ENCODE data around the gene RIC8A. TPM values are rescaled to one million over a fixed set of nuclear protein-coding genes. Genes with fewer than 3 reads are reported as not detected.
"Not testable (repeated sequence)": the region's sequence is repeated elsewhere in the genome, so short reads cannot be mapped to it uniquely, and the experiment has no call there.

Gene RIC8A
- polyA plus RNA-seq: 10 to 100 TPM; 57.8 to 64.3 (median 60.9) TPM
- long read RNA-seq, donor 1, transcript RIC8A-203 (10 exons, 3,703 nt): major isoform, 23 of 83 reads
- long read RNA-seq, donor 1, transcript RIC8A-212 (1 exons, 3,417 nt): minor isoform, 6 of 83 reads
- long read RNA-seq, donor 1, partial matches to known transcripts: 48 of 83 reads
- long read RNA-seq, donor 1, other reads (novel, unspliced or antisense): 0 of 83 reads
- long read RNA-seq, donor 2, partial matches to known transcripts: 0 of 3 reads
- long read RNA-seq, donor 2, other reads (novel, unspliced or antisense): 0 of 3 reads
- long read RNA-seq, donor 3, partial matches to known transcripts: 0 of 10 reads
- long read RNA-seq, donor 3, other reads (novel, unspliced or antisense): 0 of 10 reads
- long read RNA-seq, donor 4: 0 reads
- long read RNA-seq, donor 5, partial matches to known transcripts: 0 of 2 reads
- long read RNA-seq, donor 5, other reads (novel, unspliced or antisense): 0 of 2 reads
- long read RNA-seq, donor 6, transcript RIC8A-203 (10 exons, 3,703 nt): major isoform, 6 of 20 reads
- long read RNA-seq, donor 6, partial matches to known transcripts: 12 of 20 reads
- long read RNA-seq, donor 6, other reads (novel, unspliced or antisense): 0 of 20 reads
- long read RNA-seq, donor 7: 0 reads
- long read RNA-seq, donor 8: 0 reads
- long read RNA-seq, donor 9, partial matches to known transcripts: 0 of 2 reads
- long read RNA-seq, donor 9, other reads (novel, unspliced or antisense): 0 of 2 reads
- long read RNA-seq, donor 10, transcript RIC8A-203 (10 exons, 3,703 nt): major isoform, 12 of 16 reads
- long read RNA-seq, donor 10, partial matches to known transcripts: 0 of 16 reads
- long read RNA-seq, donor 10, other reads (novel, unspliced or antisense): 0 of 16 reads

DNA sequence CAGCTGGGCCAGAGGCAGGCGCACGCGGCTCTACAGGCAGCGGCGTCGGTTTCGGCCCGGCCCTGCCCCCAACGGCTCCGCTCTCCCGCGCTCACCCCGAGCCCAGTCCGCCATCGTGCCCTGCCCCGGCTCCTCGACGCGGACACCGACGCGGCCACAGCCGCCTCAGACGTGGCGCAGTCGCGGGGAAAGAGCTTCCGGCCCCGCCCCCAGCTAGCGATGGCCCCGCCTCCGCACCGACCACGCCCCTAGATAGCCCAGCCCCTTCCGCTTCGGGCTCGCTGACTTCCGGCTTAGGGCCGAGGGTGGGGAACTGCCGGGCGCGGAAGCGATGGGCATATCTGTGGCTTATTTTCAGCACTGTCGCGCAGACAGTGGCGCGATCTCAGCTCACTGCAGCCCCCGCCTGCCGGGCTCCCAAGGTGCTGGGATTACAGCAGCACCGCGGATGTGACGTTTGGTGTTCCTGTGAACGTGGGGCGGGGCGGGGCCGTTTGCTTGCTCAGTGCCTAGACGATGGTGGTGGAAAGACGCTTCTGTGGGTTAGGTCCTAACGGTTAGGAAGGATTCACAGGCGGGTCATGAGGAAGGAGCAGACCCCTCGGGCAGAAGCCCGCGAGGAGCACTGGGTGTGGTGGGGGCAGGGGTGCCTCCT, at the start of gene RIC8A, which contains the start of gene BET1L:
RIC8A (plus strand) TSS at position 501 of the 655 bp plus-strand sequence. CDS start 1,147 bp downstream, outside the sequence.
BET1L (minus strand) TSS at position 192 of the 655 bp plus-strand sequence; CDS start at position 114, 78 bp downstream.
- 0% methylated on average over 48 to 63 of the region's 63 CpGs for WGBS, 3 donors
- FAIRE-seq (no peak), DNase-seq (peak; percentile 98)
- peak within 1 kb of the TSS; percentile 92 to 97 (median 95) for H3K4me3 ChIP-seq (ENCODE audit: low read depth in 1 of 3, low read length in 3 of 3)
- H3K9me3 ChIP-seq (ENCODE audit: control insufficient read depth in 2 of 2, insufficient read depth in 1 of 2, low read depth in 1 of 2, low read length in 1 of 2): no peaks in the 10 kb centered on the region
- peaks cover 3 to 28% (median 9%) of the 10 kb centered on the region in 3 donors for H3K4me1 ChIP-seq (ENCODE audit: control insufficient read depth in 3 of 3, insufficient read depth in 2 of 3, low read depth in 1 of 3, low read length in 2 of 3)
- H3K27me3 ChIP-seq (ENCODE audit: control insufficient read depth in 3 of 3, insufficient read depth in 3 of 3, low read length in 3 of 3): no peaks in the 10 kb centered on the region
- H3K36me3 ChIP-seq (ENCODE audit: control insufficient read depth in 3 of 3, insufficient read depth in 2 of 3, low read depth in 1 of 3, low read length in 3 of 3): peaks cover 0 to 69% (median 12%) of the 10 kb centered on the region in 3 donors
- peak within 1 kb of the TSS; percentile 98 to 100 (median 98) for H3K27ac ChIP-seq (ENCODE audit: low read depth in 1 of 3, low read length in 2 of 3)

DNA sequence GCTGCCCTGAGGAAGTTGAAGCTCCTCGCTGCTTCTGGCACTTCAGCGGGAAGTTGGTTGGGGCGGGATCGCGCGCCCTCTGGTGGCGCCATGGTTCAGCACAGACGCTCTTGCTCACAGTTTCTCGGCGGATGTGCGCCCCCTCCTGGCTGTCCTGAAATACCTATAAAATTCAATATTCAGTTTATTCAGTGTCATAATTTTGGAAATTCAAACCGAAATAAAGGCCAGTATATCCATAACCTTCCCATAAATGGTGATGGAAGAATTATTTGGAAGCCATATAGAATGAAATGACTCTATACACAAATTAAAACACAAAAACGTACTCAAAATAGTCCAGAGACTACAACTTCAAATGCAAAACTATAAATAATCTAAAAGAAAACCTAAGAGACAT, 27.3 kb upstream of the RIC8A start:
- not testable (repeated sequence) for DNase-seq; H3K4me3 ChIP-seq (ENCODE audit: low read depth in 1 of 3, low read length in 3 of 3); H3K27ac ChIP-seq (ENCODE audit: low read depth in 1 of 3, low read length in 2 of 3); H3K36me3 ChIP-seq (ENCODE audit: control insufficient read depth in 3 of 3, insufficient read depth in 2 of 3, low read depth in 1 of 3, low read length in 3 of 3); H3K9me3 ChIP-seq (ENCODE audit: control insufficient read depth in 2 of 2, insufficient read depth in 1 of 2, low read depth in 1 of 2, low read length in 1 of 2); H3K27me3 ChIP-seq (ENCODE audit: control insufficient read depth in 3 of 3, insufficient read depth in 3 of 3, low read length in 3 of 3); FAIRE-seq; H3K4me1 ChIP-seq (ENCODE audit: control insufficient read depth in 3 of 3, insufficient read depth in 2 of 3, low read depth in 1 of 3, low read length in 2 of 3)
- WGBS, 3 donors: 0% methylated on average over 1 of the region's 13 CpGs; no CpG with 5 or more reads in 1 of the 3 donors

DNA sequence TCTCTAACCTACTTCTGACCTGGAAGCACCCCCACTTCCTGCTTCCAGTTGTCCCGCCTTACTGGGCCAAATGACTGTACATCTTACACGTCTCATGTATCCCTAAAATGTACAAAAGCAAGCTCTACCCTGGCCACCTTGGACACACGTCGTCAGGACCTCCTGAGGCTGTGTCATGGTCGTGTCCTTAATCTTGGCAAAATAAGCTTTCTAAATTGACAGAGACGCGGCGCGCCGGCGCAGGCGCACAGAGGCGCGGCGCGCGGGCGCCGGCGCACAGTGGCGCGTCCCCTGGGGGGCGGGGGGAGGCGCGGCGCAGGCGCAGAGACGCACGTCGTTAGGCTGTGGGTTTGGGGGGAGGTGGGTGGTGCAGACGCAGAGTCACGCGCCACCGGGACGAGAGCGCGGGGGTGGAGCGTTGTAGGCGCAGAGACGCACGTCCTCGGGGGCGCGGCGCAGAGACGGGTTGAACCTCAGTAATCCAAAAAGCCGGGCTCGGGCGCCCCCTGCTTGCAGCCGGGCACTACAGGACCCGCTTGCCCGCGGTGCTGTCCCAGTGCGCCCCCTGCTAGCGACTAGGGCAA, 18.2 kb upstream of the RIC8A start:
- FAIRE-seq: not testable (repeated sequence)
- 84 to 90% (median 88%) methylated on average over 37 to 40 of the region's 55 CpGs for WGBS, 3 donors

DNA sequence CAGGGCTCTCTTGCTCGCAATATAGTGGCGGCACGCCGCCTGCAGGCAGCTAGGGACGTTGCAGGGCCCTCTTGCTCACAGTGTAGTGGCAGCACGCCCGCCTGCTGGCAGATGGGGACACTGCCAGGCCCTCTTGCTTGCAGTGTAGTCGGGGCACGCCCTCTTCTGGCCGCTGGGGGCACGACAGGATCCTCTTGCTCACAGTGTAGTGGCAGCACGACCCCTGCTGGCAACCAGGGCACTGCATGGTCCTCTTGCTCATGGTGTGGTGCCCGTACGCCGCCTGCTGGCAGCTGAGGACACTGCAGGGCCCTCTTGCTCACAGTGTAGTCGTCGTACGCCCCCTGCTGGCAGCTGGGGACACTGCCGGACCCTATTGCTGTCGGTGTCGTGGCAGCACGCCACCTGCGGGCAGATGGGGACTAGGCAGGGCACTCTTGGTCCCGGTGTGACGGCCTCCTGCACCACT, 17.6 kb upstream of the RIC8A start:
- 63 to 71% (median 69%) methylated on average over 10 of the region's 25 CpGs for WGBS, 3 donors
- not testable (repeated sequence) for H3K4me3 ChIP-seq (ENCODE audit: low read depth in 1 of 3, low read length in 3 of 3); H3K27ac ChIP-seq (ENCODE audit: low read depth in 1 of 3, low read length in 2 of 3); DNase-seq; H3K27me3 ChIP-seq (ENCODE audit: control insufficient read depth in 3 of 3, insufficient read depth in 3 of 3, low read length in 3 of 3); H3K9me3 ChIP-seq (ENCODE audit: control insufficient read depth in 2 of 2, insufficient read depth in 1 of 2, low read depth in 1 of 2, low read length in 1 of 2); H3K36me3 ChIP-seq (ENCODE audit: control insufficient read depth in 3 of 3, insufficient read depth in 2 of 3, low read depth in 1 of 3, low read length in 3 of 3); FAIRE-seq; H3K4me1 ChIP-seq (ENCODE audit: control insufficient read depth in 3 of 3, insufficient read depth in 2 of 3, low read depth in 1 of 3, low read length in 2 of 3)

More for the DNA sequence above, 18.2 kb upstream of the RIC8A start:
- not testable (repeated sequence) for H3K4me3 ChIP-seq (ENCODE audit: low read depth in 1 of 3, low read length in 3 of 3); H3K4me1 ChIP-seq (ENCODE audit: control insufficient read depth in 3 of 3, insufficient read depth in 2 of 3, low read depth in 1 of 3, low read length in 2 of 3); H3K27ac ChIP-seq (ENCODE audit: low read depth in 1 of 3, low read length in 2 of 3); H3K9me3 ChIP-seq (ENCODE audit: control insufficient read depth in 2 of 2, insufficient read depth in 1 of 2, low read depth in 1 of 2, low read length in 1 of 2); DNase-seq; H3K36me3 ChIP-seq (ENCODE audit: control insufficient read depth in 3 of 3, insufficient read depth in 2 of 3, low read depth in 1 of 3, low read length in 3 of 3); H3K27me3 ChIP-seq (ENCODE audit: control insufficient read depth in 3 of 3, insufficient read depth in 3 of 3, low read length in 3 of 3)

DNA sequence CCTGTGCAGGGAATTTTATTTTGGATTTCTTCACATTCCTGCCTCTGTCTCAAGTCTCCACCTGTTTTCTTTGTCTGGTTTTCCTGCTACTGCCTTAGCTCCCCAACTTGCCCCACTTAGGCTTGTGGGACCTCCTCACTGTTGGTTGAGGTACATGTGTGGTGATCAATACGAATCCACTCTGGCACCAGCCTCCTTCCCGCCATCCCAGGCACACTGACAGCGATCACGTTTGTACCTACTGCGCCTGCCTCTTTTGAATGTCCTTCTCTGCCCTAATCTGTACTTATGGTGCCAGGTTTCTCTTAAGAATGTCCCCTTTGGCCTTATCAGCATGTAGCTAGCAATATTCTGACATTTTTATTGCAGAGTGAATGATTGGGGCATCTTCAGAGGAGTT, 17.0 kb upstream of the RIC8A start:
- H3K27me3 ChIP-seq (ENCODE audit: control insufficient read depth in 3 of 3, insufficient read depth in 3 of 3, low read length in 3 of 3); H3K9me3 ChIP-seq (ENCODE audit: control insufficient read depth in 2 of 2, insufficient read depth in 1 of 2, low read depth in 1 of 2, low read length in 1 of 2); H3K27ac ChIP-seq (ENCODE audit: low read depth in 1 of 3, low read length in 2 of 3); H3K4me1 ChIP-seq (ENCODE audit: control insufficient read depth in 3 of 3, insufficient read depth in 2 of 3, low read depth in 1 of 3, low read length in 2 of 3); DNase-seq; FAIRE-seq; H3K36me3 ChIP-seq (ENCODE audit: control insufficient read depth in 3 of 3, insufficient read depth in 2 of 3, low read depth in 1 of 3, low read length in 3 of 3); H3K4me3 ChIP-seq (ENCODE audit: low read depth in 1 of 3, low read length in 3 of 3): not testable (repeated sequence)
- WGBS, 3 donors: 72 to 84% (median 78%) methylated on average over 5 of the region's 5 CpGs

DNA sequence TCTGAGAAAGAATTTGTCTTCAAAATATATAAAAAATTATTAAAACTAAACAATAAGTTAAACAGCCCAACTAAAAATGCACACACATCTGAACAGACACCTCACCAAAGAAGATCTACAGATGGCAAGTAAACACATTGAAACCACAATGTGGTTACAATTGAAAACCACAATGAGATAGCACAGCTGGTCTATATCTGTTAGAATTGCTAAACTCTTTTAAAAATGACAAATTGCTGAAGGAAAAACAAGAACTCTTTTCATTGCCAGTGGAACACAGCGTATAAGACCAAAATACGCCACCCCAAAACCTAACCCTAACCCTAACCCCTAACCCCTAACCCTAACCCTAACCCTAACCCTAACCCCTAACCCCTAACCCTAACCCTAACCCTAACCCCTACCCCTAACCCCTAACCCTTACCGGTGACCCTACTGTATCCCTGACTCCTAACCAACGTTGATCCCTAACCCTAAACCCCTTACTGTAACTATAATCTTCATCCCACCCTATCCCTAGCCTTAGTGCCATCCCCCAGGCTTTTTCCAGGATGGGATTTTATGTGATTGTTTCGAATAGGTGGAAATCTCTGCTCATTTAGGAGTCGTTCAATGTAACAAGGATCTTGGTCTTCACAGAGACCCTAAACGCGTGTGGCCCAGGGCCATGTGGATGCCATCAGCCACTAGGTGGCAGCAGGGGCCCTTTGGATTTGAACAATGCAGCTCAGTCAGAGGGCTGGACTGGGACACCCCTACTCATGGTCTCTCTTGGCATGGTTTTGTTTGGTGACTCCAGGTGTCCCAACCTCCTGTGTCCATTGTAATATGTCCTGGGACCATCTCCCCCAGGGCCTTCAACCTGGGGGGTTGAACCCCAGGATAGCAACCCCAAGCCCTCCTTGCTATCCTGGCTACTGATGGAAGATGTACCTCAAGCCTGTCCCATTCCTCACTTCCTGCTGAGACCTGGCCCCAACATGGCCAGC, 15.7 kb upstream of the RIC8A start:
- DNase-seq: not testable (repeated sequence)
- peak; percentile 49 for FAIRE-seq

DNA sequence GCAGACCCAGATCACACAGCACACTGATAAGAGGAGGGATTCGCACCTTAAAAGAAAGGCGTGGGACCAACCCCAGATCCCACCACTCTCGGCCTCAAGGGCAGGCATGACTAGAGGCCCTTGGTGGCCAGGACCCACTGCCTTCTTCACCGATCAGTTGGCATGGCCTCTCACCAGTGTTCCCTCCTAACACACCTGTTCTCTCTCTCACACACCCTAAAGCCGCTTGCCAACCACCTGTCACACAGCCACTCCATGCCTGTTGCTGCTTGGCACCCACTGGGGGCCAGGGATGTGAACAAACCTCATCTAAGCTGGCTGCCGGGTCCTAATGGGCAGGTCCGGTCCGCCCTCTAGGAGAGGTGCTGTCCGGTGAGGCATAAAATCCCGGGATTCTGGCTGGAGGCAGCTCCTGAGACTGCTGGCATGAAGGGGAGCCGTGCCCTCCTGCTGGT, 14.8 kb upstream of the RIC8A start, which contains the start of gene SCGB1C1:
SCGB1C1 (plus strand) TSS at position 405 of the 455 bp plus-strand sequence; CDS start at position 427, 22 bp downstream.
- H3K4me1 ChIP-seq (ENCODE audit: control insufficient read depth in 3 of 3, insufficient read depth in 2 of 3, low read depth in 1 of 3, low read length in 2 of 3); H3K27me3 ChIP-seq (ENCODE audit: control insufficient read depth in 3 of 3, insufficient read depth in 3 of 3, low read length in 3 of 3); H3K27ac ChIP-seq (ENCODE audit: low read depth in 1 of 3, low read length in 2 of 3); H3K9me3 ChIP-seq (ENCODE audit: control insufficient read depth in 2 of 2, insufficient read depth in 1 of 2, low read depth in 1 of 2, low read length in 1 of 2); H3K36me3 ChIP-seq (ENCODE audit: control insufficient read depth in 3 of 3, insufficient read depth in 2 of 3, low read depth in 1 of 3, low read length in 3 of 3); H3K4me3 ChIP-seq (ENCODE audit: low read depth in 1 of 3, low read length in 3 of 3); FAIRE-seq; DNase-seq: not testable (repeated sequence)
- 65 to 90% (median 74%) methylated on average over 3 to 7 of the region's 11 CpGs for WGBS, 3 donors

More for the DNA sequence above, 15.7 kb upstream of the RIC8A start:
- H3K4me3 ChIP-seq (ENCODE audit: low read depth in 1 of 3, low read length in 3 of 3); H3K36me3 ChIP-seq (ENCODE audit: control insufficient read depth in 3 of 3, insufficient read depth in 2 of 3, low read depth in 1 of 3, low read length in 3 of 3); H3K27ac ChIP-seq (ENCODE audit: low read depth in 1 of 3, low read length in 2 of 3); H3K27me3 ChIP-seq (ENCODE audit: control insufficient read depth in 3 of 3, insufficient read depth in 3 of 3, low read length in 3 of 3); H3K9me3 ChIP-seq (ENCODE audit: control insufficient read depth in 2 of 2, insufficient read depth in 1 of 2, low read depth in 1 of 2, low read length in 1 of 2); H3K4me1 ChIP-seq (ENCODE audit: control insufficient read depth in 3 of 3, insufficient read depth in 2 of 3, low read depth in 1 of 3, low read length in 2 of 3): not testable (repeated sequence)
- 25 to 53% (median 29%) methylated on average over 4 to 7 of the region's 8 CpGs for WGBS, 3 donors
